ENCODE results near the gene NIT1.

DNA sequence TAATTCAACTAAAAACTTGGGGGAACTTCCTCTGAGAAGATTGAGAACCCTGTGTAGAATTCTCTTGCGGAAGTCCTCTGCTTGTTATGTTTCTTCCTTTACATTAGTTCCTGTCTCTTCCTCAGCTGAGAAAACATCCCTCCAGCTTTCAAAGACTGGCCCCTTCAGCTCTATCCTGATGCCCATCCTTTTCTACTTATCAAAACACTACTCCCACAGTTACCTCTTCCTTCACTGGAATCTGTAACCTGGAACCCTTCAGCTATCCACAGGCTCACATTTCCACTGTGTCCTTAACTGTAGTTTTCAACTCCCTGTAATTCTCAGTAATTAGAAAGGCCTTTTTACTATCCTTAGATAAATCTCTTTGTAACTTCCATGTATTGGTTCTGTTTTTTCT, 20.5 kb downstream of the NIT1 start:
- no peak for TF ChIP-seq POLR2A (IDR thresholded peaks at IDR 0.05; ENCODE audit: low read depth, low read length)
- TF ChIP-seq POLR2AphosphoS5 (IDR thresholded peaks at IDR 0.05; ENCODE audit: low read depth, low read length) = no peak
